GM21529 (cell line): ENCODE measurements around the gene VPS37C.
"Not testable (repeated sequence)": the region's sequence is repeated elsewhere in the genome, so short reads cannot be mapped to it uniquely, and the experiment has no call there.

Experiments used
- ATAC-seq: cut with Tn5 transposase; IDR thresholded peaks from one replicate; pipeline ENCODE4 v1.9.1; 2021; ENCODE audit not compliant: unreplicated experiment

The VPS37C gene

GRCh38 chr11:61161190-61162091, at the start of gene VPS37C:
VPS37C (minus strand) TSS chr11:61161426; CDS start chr11:61138829, 22,597 bp downstream.
- peak; percentile 69 for ATAC-seq

- ATAC-seq, result not testable (repeated sequence)
These were observed 49.4 kb upstream of the VPS37C start for GRCh38 chr11:61210629-61211028.

GRCh38 chr11:61207636-61208310, 46.5 kb upstream of the VPS37C start:
- ATAC-seq, result not testable (repeated sequence)

- ATAC-seq, result not testable (repeated sequence)
These were observed 43.4 kb upstream of the VPS37C start for GRCh38 chr11:61204502-61205059.

GRCh38 chr11:61203873-61204272, 42.6 kb upstream of the VPS37C start:
- not testable (repeated sequence) for ATAC-seq

GRCh38 chr11:61202950-61203746, 41.9 kb upstream of the VPS37C start, which contains the start of gene PGA3:
PGA3 (plus strand) TSS chr11:61203515; CDS start chr11:61203565, 50 bp downstream.
- ATAC-seq, result not testable (repeated sequence)

GRCh38 chr11:61201476-61201875, 40.2 kb upstream of the VPS37C start:
- ATAC-seq, result no peak

GRCh38 chr11:61198948-61199523, 37.8 kb upstream of the VPS37C start:
- ATAC-seq, result no peak

- ATAC-seq, result no peak
These were observed 37.1 kb upstream of the VPS37C start for GRCh38 chr11:61198361-61198760.

GRCh38 chr11:61195719-61196118, 34.5 kb upstream of the VPS37C start:
- no peak for ATAC-seq

GRCh38 chr11:61194981-61195695, 33.9 kb upstream of the VPS37C start:
- no peak for ATAC-seq

GRCh38 chr11:61194169-61194671, 33.0 kb upstream of the VPS37C start:
- no peak for ATAC-seq

GRCh38 chr11:61193596-61193995, 32.4 kb upstream of the VPS37C start:
- no peak for ATAC-seq

- ATAC-seq, result no peak
These were observed 28.7 kb upstream of the VPS37C start for GRCh38 chr11:61189933-61190332.

- ATAC-seq, result no peak
These were observed 26.4 kb upstream of the VPS37C start for GRCh38 chr11:61187505-61188130.

- no peak for ATAC-seq
These were observed 25.3 kb upstream of the VPS37C start for GRCh38 chr11:61186504-61186903.

GRCh38 chr11:61183645-61184044, 22.4 kb upstream of the VPS37C start:
- no peak for ATAC-seq

GRCh38 chr11:61181489-61181888, 20.3 kb upstream of the VPS37C start:
- no peak for ATAC-seq

GRCh38 chr11:61180205-61180604, 19.0 kb upstream of the VPS37C start:
- ATAC-seq, result not testable (repeated sequence)
